Spleen (tissue), 11 donors: ENCODE data around the gene ZCCHC7. TPM values are rescaled to one million over a fixed set of nuclear protein-coding genes. Genes with fewer than 3 reads are reported as not detected.

ENCODE experiments used
- DNase-seq: peaks from one replicate; pipeline ENCODE4 v3.0.0-alpha.2; 2020
- H3K27ac ChIP-seq, 8 donors: fragments of 200-600 bp; sonication (generic) in 7 of 8; 1 replicate in 4 of 8; 2 replicates in 4 of 8; pipeline versions ENCODE4 v1.5.0 to v1.8.0; 2016 to 2021; ENCODE audit warnings: inconsistent platforms in 4 of 8, mild to moderate bottlenecking in 4 of 8, moderate library complexity in 1 of 8
- H3K27me3 ChIP-seq, 7 donors: fragments of 200-600 bp; sonication (generic) in 6 of 7; replicated peaks in 1 of 7; 1 replicate in 4 of 7; 2 replicates in 3 of 7; pipeline versions ENCODE4 v1.5.0 to v1.8.0; 2016 to 2021; ENCODE audit warnings: inconsistent platforms in 3 of 7, mild to moderate bottlenecking in 1 of 7
- H3K36me3 ChIP-seq, 6 donors: fragments of 200-600 bp; sonication (generic) in 5 of 6; 1 replicate in 4 of 6; 2 replicates in 2 of 6; pipeline versions ENCODE4 v1.5.0 to v1.8.0; 2016 to 2021; ENCODE audit warnings: inconsistent platforms in 2 of 6
- H3K4me1 ChIP-seq, 6 donors: fragments of 200-600 bp; sonication (generic) in 5 of 6; 1 replicate in 3 of 6; 2 replicates in 3 of 6; pipeline versions ENCODE4 v1.5.0 to v1.8.0; 2016 to 2021; ENCODE audit warnings: inconsistent platforms in 3 of 6
- H3K4me3 ChIP-seq, 8 donors: fragments of 200-600 bp; sonication (generic) in 7 of 8; 1 replicate in 4 of 8; 2 replicates in 4 of 8; pipeline versions ENCODE4 v1.5.0 to v1.8.0; 2016 to 2021; ENCODE audit warnings: inconsistent platforms in 4 of 8, mild to moderate bottlenecking in 4 of 8, moderate library complexity in 2 of 8
- H3K9me3 ChIP-seq, 8 donors: fragments of 200-600 bp; sonication (generic) in 7 of 8; 1 replicate in 4 of 8; 2 replicates in 4 of 8; pipeline versions ENCODE4 v1.5.0 to v1.8.0; 2016 to 2021; ENCODE audit warnings: inconsistent platforms in 4 of 8
- CTCF ChIP-seq, 11 experiments: fragments of 200-600 bp in 7 of 11; fragments of 450-650 bp in 4 of 11; sonication (generic) in 4 of 11; IDR thresholded peaks in 8 of 11; conservative IDR thresholded peaks in 3 of 11; 1 replicate in 7 of 11; 2 replicates in 4 of 11; pipeline versions ENCODE4 v1.4.0 to v1.8.0; 2016 to 2021; ENCODE audit warnings: antibody characterized with exemption in 11 of 11, inconsistent platforms in 4 of 11, mild to moderate bottlenecking in 1 of 11
- POLR2A ChIP-seq, 3 donors: fragments of 450-650 bp; IDR thresholded peaks; one replicate each; pipeline ENCODE4 v1.5.1; 2017; ENCODE audit warnings: antibody characterized with exemption in 3 of 3, mild to moderate bottlenecking in 1 of 3
- POLR2AphosphoS5 ChIP-seq, 3 donors: sonication (generic); formaldehyde crosslinking; IDR thresholded peaks; one replicate each; pipeline ENCODE4 v1.5.1; 2017; ENCODE audit warnings: antibody characterized with exemption in 3 of 3
- WGBS, 5 donors: extraction: QIAGEN DNeasy Blood & Tissue Kit in 3 of 5; methylation state at CpG; one replicate each; pipeline versions ENCODE4 v1.1.5 to v1.1.7; 2013 to 2018; 5-methylcytosine and 5-hydroxymethylcytosine counted together
- intact Hi-C: fragments of 100-400 bp; cut with DNase I; formaldehyde crosslinking; loops from one replicate; pipeline ENCODE4 v1.15.0; 2023; ENCODE audit warnings: low total_unique reads
- polyA plus RNA-seq, 3 donors: library from polyadenylated mRNA; stranded (reverse); fragments of 200-250 nt; gene quantifications; one replicate each; pipeline ENCODE4 v1.2.1, GENCODE V29; 2013
- total RNA-seq, 7 donors: library from RNA; depleted of rRNA in 3 of 7; stranded (reverse); fragments of >200 nt in 3 of 7; fragmentation: NEBNext Ultra II Directional in 4 of 7; extraction: Animal tissue kit (Norgen Biotek cat#: 25700) in 4 of 7; gene quantifications; one replicate each; pipeline versions ENCODE4 v1.1.0 to v1.2.1, GENCODE V29; 2016 to 2021
- donor health status: healthy with polysubstance abuse.
- donor health status: DM: no; HTN: no; CAD: no; lungs with moderate emphysema.
- donor health status: DM: no; HTN: no; CAD: no.
- donor health status: Bipolar disorder and iron deficiency.
- donor health status: healthy.
- donor health status: DM: no; HTN: no; CAD: no.
- donor health status: DM: yes; HTN: yes; CAD: no.

The ZCCHC7 gene
- total and polyA plus RNA-seq, 10 donors: 17.0 to 50.6 (median 38.1) TPM

GRCh38 chr9:37295796-37296195 is 175.4 kb downstream of the ZCCHC7 start:
- DNase-seq: no peak
- H3K27me3 ChIP-seq: no peaks in the 10 kb centered on the region
- peaks cover 9 to 95% (median 45%) of the 10 kb centered on the region in 6 donors for H3K4me1 ChIP-seq
- no peak for TF ChIP-seq POLR2AphosphoS5 (IDR thresholded peaks at IDR 0.05)
- peak in 2 of 11 experiments; percentile 9 to 13 for TF ChIP-seq CTCF (IDR thresholded peaks at IDR 0.05 in 8 of 11, conservative IDR thresholded peaks at IDR 0.05 in 3 of 11)
- TF ChIP-seq POLR2A (IDR thresholded peaks at IDR 0.05): no peak
- no peak overlapping the region for H3K4me3 ChIP-seq
- intact Hi-C loops: no loop called here
- H3K27ac ChIP-seq: peak overlapping the region in 6 of 8 donors; percentile 4 to 82 (median 62)
- H3K9me3 ChIP-seq: no peaks in the 10 kb centered on the region
- no peaks in the 10 kb centered on the region for H3K36me3 ChIP-seq

DNA sequence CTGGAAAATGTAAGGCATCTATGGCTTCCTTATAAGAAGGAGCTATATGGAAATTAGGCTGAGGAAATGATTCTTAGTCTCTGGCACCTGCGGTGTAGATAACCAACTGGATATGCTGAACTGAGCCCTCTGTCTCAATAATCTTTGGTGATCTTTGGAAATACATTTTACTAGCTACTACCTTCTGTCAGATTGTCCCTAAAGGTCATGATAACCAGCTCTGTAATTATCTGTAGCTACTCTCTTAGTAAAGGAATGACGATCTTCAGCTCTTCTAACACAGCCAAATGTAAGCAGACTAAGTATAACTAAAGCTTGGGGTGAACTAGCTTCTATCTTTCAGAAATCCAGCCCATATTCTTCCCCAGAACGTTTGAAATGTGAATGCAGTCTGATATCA is 177.2 kb downstream of the ZCCHC7 start:
- Histone ChIP-seq H3K27ac (peak overlapping the region in 6 of 8 donors; percentile 5 to 82 (median 57)), H3K9me3 (no peaks in the 10 kb centered on the region), H3K4me3 (no peak overlapping the region), H3K36me3 (no peaks in the 10 kb centered on the region), H3K4me1 (peaks cover 27 to 95% (median 54%) of the 10 kb centered on the region in 6 donors), H3K27me3 (no peaks in the 10 kb centered on the region)
- WGBS, 5 donors: 77 to 85% (median 83%) methylated on average over 3 of the region's 3 CpGs
- intact Hi-C loops: no loop called here
- TF ChIP-seq POLR2A (IDR thresholded peaks at IDR 0.05) (no peak), CTCF (IDR thresholded peaks at IDR 0.05 in 8 of 11, conservative IDR thresholded peaks at IDR 0.05 in 3 of 11) (no peak), POLR2AphosphoS5 (IDR thresholded peaks at IDR 0.05) (no peak)
- DNase-seq: no peak

GRCh38 chr9:37300620-37301019 is 180.2 kb downstream of the ZCCHC7 start:
- TF ChIP-seq CTCF (IDR thresholded peaks at IDR 0.05 in 8 of 11, conservative IDR thresholded peaks at IDR 0.05 in 3 of 11) (no peak), POLR2A (IDR thresholded peaks at IDR 0.05) (no peak), POLR2AphosphoS5 (IDR thresholded peaks at IDR 0.05) (no peak)
- H3K27ac ChIP-seq: peak overlapping the region in 6 of 8 donors; percentile 49 to 82 (median 70)
- H3K36me3 ChIP-seq: peaks cover 0 to 20% (median 8%) of the 10 kb centered on the region in 6 donors
- no peaks in the 10 kb centered on the region for H3K27me3 ChIP-seq
- peaks cover 22 to 94% (median 42%) of the 10 kb centered on the region in 6 donors for H3K4me1 ChIP-seq
- 38 to 63% (median 53%) methylated on average over 1 of the region's 1 CpG for WGBS, 5 donors
- intact Hi-C loops: no loop called here
- H3K4me3 ChIP-seq: no peak overlapping the region
- no peak for DNase-seq
- H3K9me3 ChIP-seq: no peaks in the 10 kb centered on the region

DNA sequence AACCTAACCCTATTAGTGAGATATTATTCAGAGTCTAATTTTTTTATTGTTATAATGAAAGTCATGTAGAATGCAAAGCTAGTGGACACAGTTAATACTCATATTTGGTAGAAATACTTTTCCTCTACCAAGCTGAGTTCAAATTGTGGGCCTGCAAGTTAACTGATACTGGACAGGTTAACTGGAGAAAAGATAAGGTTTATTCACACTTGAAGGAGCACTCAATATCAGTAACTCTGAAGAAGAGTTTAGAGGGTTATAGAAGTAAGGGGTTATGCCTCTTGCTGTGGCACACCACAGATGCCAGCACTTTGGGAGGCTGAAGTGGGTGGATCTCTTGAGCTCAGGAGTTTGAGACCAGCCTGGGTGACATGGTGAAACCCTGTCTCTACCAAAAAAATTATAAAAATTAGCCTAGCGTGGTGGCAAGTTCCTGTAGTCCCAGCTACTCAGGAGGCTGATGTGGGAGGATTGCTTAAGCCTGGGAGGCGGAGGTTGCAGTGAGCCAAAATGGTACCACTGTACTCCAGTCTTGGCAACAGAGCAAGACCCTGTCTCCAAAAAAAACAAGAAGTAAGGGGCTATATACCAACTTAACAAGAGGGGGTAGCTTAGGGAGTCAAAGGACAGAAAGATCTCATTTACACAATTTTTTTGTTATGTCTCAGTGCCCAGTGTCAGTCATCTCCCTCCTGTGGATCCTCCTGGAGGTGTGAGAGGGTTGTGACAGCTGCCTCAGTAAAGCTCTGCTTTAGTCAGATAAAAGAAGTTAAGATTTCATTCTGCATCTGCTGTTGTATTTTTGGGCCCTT is 180.9 kb downstream of the ZCCHC7 start:
- Histone ChIP-seq H3K27ac (peak overlapping the region; percentile 4 to 82 (median 70)), H3K4me3 (no peak overlapping the region), H3K9me3 (no peaks in the 10 kb centered on the region), H3K27me3 (no peaks in the 10 kb centered on the region), H3K36me3 (peaks cover 0 to 27% (median 14%) of the 10 kb centered on the region in 6 donors), H3K4me1 (peaks cover 22 to 94% (median 36%) of the 10 kb centered on the region in 6 donors)
- TF ChIP-seq POLR2A (IDR thresholded peaks at IDR 0.05) (no peak), CTCF (IDR thresholded peaks at IDR 0.05 in 8 of 11, conservative IDR thresholded peaks at IDR 0.05 in 3 of 11) (no peak), POLR2AphosphoS5 (IDR thresholded peaks at IDR 0.05) (no peak)
- 68 to 85% (median 81%) methylated on average over 2 of the region's 2 CpGs for WGBS, 5 donors
- DNase-seq: no peak
- intact Hi-C loops: no loop called here
